Stimulated activated CD8-positive, alpha-beta memory T cell treated with anti-CD3 and anti-CD28 coated beads, Interleukin-15, amount 100 ng/mL, for 1 hour (primary cell): ENCODE data around the gene RPP25L.

Experiments
- DNase-seq: peaks from one replicate; pipeline ENCODE4 v3.0.0-alpha.2; 2020; ENCODE audit warnings: low read depth

The RPP25L gene

GRCh38 chr9:34585946-34586669 lies 25.8 kb downstream of the RPP25L start:
- DNase-seq = no peak

GRCh38 chr9:34584970-34585369 lies 26.9 kb downstream of the RPP25L start:
- DNase-seq = no peak

- DNase-seq = no peak
These were observed 29.1 kb downstream of the RPP25L start for GRCh38 chr9:34582787-34583186.

DNA sequence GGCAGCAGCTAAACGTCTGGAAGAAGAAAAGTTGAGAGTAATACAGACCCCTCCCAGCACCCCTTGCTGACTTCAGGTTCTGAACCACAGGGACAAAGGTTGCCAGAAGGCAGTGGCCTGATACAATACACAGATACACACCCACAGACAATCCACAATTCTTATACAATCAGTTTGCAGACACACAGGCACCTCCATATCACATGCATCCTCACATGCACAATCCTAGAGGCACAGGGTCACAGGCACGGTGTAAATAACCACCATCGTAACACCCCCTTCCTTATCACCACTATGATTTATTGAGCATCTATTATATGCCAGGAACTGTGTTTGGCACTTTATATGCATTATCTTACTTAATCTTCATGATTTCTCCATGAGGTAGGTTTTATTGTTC lies 30.6 kb downstream of the RPP25L start:
- DNase-seq = no peak

- no peak for DNase-seq
These were observed 31.5 kb downstream of the RPP25L start for GRCh38 chr9:34580358-34580757.

DNA sequence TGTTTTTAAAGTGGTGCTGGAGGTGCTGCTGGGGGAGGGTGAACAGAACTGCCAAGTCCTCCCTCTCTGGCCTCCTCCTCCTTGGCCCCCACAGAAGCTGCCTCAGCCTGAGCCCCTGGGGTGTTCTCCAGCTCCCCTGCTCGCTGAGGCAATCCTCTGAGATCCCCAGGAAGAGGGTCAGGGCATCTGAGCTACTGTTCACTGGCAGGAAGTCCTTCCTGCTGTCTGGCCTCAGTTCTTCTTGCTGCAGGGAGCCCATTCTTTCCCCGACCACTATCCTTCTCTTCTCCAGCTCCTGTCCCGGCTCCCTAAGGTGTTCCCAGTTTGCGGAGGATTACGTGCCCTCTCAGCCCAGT lies 32.1 kb downstream of the RPP25L start:
- no peak for DNase-seq

DNA sequence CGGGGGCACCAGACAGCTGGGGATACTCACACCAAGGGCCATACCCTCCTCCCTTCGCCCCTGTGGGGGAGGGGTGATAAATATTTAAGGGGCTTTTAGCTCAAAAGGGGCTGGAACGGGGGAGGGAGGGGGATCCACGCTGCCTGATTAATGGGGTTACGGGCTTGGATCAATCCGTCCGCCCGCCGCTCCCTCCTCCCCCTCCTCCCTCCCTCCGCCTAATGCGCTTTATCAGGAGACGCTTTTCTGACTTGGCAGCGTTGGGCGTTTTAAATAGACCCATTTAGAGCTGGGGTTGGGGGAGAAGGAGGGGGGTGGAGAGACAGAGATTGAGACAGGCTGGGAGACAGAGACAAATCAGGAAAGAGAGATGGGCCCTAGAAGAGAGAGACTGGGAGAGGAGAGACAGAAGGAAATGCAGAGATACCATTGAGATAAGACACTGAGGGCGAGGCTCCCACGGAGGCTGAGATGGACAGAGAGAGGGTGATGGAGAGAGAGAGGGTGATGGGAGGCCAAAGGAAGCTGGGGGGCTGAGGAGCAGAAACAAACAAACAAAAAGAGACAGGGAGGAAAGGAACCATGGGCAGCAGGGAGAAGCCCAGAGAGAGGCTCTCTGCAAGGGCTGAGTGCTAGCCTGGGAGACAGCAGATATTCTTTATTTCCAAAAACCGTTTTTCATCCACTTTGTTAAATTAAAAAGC lies 32.6 kb downstream of the RPP25L start:
- no peak for DNase-seq

GRCh38 chr9:34578241-34579103 lies 33.4 kb downstream of the RPP25L start:
- DNase-seq = no peak

- DNase-seq = no peak
These were observed 34.3 kb downstream of the RPP25L start for GRCh38 chr9:34577400-34578240.

DNA sequence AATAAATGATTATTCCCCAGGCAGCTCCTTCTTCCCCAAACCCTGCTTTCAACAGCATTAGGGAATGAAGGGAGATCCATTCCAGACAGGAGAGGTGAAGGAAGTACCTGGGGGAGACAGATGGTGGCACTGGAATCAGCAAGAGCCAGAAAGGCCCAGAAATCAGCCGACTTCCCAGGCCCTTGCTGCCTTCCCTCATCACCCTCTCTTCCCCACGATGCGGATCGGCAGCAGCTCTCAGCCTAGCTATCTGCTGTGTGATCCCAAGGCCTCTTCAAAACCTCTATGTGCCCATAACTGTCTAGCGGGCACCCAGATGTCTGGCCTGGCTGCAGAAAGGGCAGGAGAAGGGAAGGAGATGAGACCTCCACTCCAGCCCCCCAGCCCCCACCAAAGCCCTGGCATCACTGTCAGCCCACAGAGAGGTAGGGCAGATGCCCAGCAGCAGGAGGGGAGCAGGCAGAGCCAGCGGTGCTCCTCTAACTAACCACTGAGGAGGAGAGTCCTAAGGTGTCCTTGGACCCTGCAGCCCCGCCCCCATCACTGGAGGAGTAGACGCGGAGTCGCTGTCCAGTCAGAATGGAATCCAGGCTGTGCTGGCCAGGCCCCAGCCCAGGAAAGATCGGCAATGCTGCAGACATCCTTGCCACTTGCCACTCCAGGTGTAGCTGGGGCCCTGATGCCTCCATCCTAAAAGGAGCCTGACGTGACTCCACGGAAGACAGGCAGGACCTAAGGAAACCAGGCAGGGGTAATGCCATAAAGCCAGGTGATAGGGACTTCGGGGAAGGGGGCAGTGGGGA lies 35.1 kb downstream of the RPP25L start:
- no peak for DNase-seq

GRCh38 chr9:34575862-34576596 lies 35.9 kb downstream of the RPP25L start:
- no peak for DNase-seq

GRCh38 chr9:34575241-34575640 lies 36.7 kb downstream of the RPP25L start:
- no peak for DNase-seq

GRCh38 chr9:34574571-34574970 lies 37.3 kb downstream of the RPP25L start:
- no peak for DNase-seq

GRCh38 chr9:34573599-34574325 lies 38.1 kb downstream of the RPP25L start:
- DNase-seq = no peak

DNA sequence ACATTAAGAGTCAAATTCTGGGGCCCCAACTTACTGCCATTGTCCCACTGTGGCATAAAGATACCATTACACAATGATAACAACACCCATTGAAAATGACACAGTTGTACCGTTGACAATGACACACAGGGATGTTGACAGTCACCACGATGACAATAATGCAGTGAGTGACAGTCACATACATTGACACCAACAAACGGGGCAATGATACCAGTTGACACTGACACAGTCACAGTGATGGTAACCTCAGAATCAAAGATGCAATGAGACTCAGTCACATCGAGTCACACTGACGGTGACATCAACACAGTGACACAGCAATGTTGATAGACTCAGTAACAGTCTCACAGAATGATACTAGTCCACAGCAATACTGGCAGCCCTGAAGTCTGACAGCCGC lies 39.3 kb downstream of the RPP25L start:
- no peak for DNase-seq

DNA sequence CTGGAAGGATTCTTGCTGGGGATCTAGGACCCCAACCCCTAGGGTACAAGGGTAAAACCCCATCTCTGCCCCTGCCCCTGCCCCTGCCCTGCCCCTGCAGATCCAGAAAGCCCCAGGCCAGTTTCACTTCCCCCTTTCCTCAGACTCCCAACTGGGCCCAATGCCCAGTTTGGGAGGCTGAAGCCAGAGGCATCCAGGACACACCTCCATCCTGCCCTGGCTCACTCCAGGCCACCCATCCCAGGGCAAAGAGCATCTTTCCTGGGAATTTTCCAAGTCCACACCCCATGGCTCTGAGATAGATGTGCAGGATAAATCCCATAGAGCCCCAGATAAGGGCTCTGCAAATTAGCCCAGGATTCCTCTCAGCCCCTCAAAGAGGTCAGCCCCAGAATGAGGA lies 39.8 kb downstream of the RPP25L start:
- DNase-seq = no peak

GRCh38 chr9:34571481-34571810 lies 40.5 kb downstream of the RPP25L start:
- DNase-seq = no peak

GRCh38 chr9:34570809-34571480 lies 41.0 kb downstream of the RPP25L start:
- no peak for DNase-seq

DNA sequence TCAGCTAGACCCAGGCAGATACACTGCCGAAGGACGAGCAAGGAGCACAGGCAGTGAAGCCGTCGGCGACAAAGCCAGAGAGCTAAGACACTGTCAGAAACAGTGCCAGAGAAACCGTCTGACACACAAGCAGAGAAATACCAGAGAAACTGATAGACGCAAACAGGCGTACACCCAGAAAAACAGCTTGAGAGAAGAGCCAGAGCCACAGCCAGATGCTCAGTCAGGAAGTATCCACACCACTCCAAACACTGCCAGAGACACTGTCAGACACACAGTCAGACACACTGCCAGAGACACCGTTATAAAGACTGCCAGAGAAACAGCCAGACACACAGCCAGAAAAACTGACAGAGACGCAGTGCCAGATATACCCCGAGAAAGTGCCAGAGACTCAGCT lies 41.5 kb downstream of the RPP25L start:
- DNase-seq = no peak
